GM23338 (cell line): ENCODE data around the gene BMAL1. TPM values are rescaled to one million over a fixed set of nuclear protein-coding genes. Genes with fewer than 3 reads are reported as not detected.

ENCODE experiments used
- ATAC-seq: fragments of 200-7000 bp; cut with Tn5 transposase; 3 replicates; pipeline ENCODE4 v1.9.1; 2020
- DNase-seq: peaks from one replicate; pipeline ENCODE4 v3.0.0-alpha.2; 2015; ENCODE audit warnings: low spot score
- H2AFZ ChIP-seq: fragments of 200-600 bp; sonication (generic); 2 replicates; pipeline ENCODE4 v1.8.0; 2016; ENCODE audit warnings: antibody characterized with exemption, mild to moderate bottlenecking, moderate library complexity
- H3F3A ChIP-seq: fragments of 200-600 bp; sonication (generic); replicated peaks from 2 replicates; pipeline ENCODE4 v1.8.0; 2017; ENCODE audit warnings: antibody characterized with exemption, mixed run types, low read depth
- H3K27ac ChIP-seq: fragments of 200-600 bp; sonication (generic); 2 replicates; pipeline ENCODE4 v1.6.1; 2016; ENCODE audit warnings: low read depth
- H3K27me3 ChIP-seq: fragments of 200-600 bp; sonication (generic); 2 replicates; pipeline ENCODE4 v1.8.0; 2016; ENCODE audit warnings: mild to moderate bottlenecking, mixed run types, moderate library complexity; ENCODE audit not compliant: insufficient read depth
- H3K36me3 ChIP-seq: fragments of 200-600 bp; sonication (generic); 2 replicates; pipeline ENCODE4 v1.8.0; 2016; ENCODE audit warnings: mild to moderate bottlenecking; ENCODE audit not compliant: insufficient read depth
- H3K4me1 ChIP-seq: fragments of 200-600 bp; sonication (generic); 2 replicates; pipeline ENCODE4 v1.8.0; 2016; ENCODE audit warnings: mild to moderate bottlenecking, moderate library complexity; ENCODE audit not compliant: insufficient read depth
- H3K4me2 ChIP-seq: fragments of 200-600 bp; sonication (generic); 2 replicates; pipeline ENCODE4 v1.7.1; 2017; ENCODE audit warnings: mixed run types
- H3K4me3 ChIP-seq: fragments of 200-600 bp; sonication (generic); 2 replicates; pipeline ENCODE4 v1.6.1; 2016; ENCODE audit warnings: mixed run types
- H3K79me2 ChIP-seq: fragments of 200-600 bp; sonication (generic); replicated peaks from 2 replicates; pipeline ENCODE4 v1.8.0; 2017; ENCODE audit warnings: mild to moderate bottlenecking; ENCODE audit not compliant: insufficient read depth
- H3K9me2 ChIP-seq: fragments of 200-600 bp; sonication (generic); 2 replicates; pipeline ENCODE4 v1.8.0; 2017; ENCODE audit not compliant: insufficient read depth
- H4K20me1 ChIP-seq: fragments of 200-600 bp; sonication (generic); replicated peaks from 2 replicates; pipeline ENCODE4 v1.8.0; 2017; ENCODE audit warnings: mild to moderate bottlenecking; ENCODE audit not compliant: insufficient read depth
- H3K27ac Mint-ChIP-seq: 2 replicates; pipeline ENCODE4 v1.8.0; 2020; ENCODE audit warnings: inconsistent platforms, mild to moderate bottlenecking, moderate library complexity, mixed read lengths
- H3K27me3 Mint-ChIP-seq: 3 replicates; pipeline ENCODE4 v1.8.0; 2022; ENCODE audit warnings: low read depth, mild to moderate bottlenecking, moderate library complexity, mixed read lengths, inconsistent platforms; ENCODE audit not compliant: insufficient read depth, poor library complexity
- H3K36me3 Mint-ChIP-seq: 3 replicates; pipeline ENCODE4 v1.8.0; 2021; ENCODE audit warnings: low read depth, mild to moderate bottlenecking, inconsistent platforms, moderate library complexity, mixed read lengths
- H3K4me1 Mint-ChIP-seq: 3 replicates; pipeline ENCODE4 v1.8.0; 2020; ENCODE audit warnings: mild to moderate bottlenecking, inconsistent platforms, mixed read lengths
- H3K4me3 Mint-ChIP-seq: 3 replicates; pipeline ENCODE4 v1.8.0; 2021; ENCODE audit warnings: moderate library complexity, mild to moderate bottlenecking, inconsistent platforms, mixed read lengths
- H3K9me3 Mint-ChIP-seq: 3 replicates; pipeline ENCODE4 v1.8.0; 2020; ENCODE audit warnings: moderate library complexity, mild to moderate bottlenecking, inconsistent platforms, mixed read lengths
- CREB1 ChIP-seq: fragments of 250-450 bp; sonication (Bioruptor Pico); IDR thresholded peaks from 2 replicates; pipeline ENCODE4 v1.5.0; 2020; ENCODE audit warnings: low read depth, mild to moderate bottlenecking, moderate library complexity
- CTCF ChIP-seq, 2 experiments: fragments of 200-600 bp in 1 of 2; sonication (generic) in 1 of 2; conservative IDR thresholded peaks; 2 replicates each; pipeline versions ENCODE4 v1.5.1 to v1.6.1; 2016 to 2017; ENCODE audit warnings: antibody characterized with exemption in 2 of 2, low read depth in 2 of 2, mild to moderate bottlenecking in 2 of 2, moderate library complexity in 1 of 2
- EZH2 ChIP-seq: fragments of 200-600 bp; sonication (generic); IDR thresholded peaks from one replicate; pipeline ENCODE4 v1.8.0; 2017; ENCODE audit warnings: antibody characterized with exemption, mild to moderate bottlenecking, low read depth; ENCODE audit not compliant: unreplicated experiment
- EZH2phosphoT487 ChIP-seq: fragments of 200-600 bp; sonication (generic); IDR thresholded peaks from one replicate; pipeline ENCODE4 v1.8.1; 2018; ENCODE audit warnings: antibody characterized with exemption; ENCODE audit not compliant: unreplicated experiment
- JUNB ChIP-seq: IDR thresholded peaks from one replicate; pipeline ENCODE4 v1.6.1; 2016; ENCODE audit warnings: antibody characterized with exemption; ENCODE audit not compliant: unreplicated experiment
- POLR2AphosphoS5 ChIP-seq: IDR thresholded peaks from 2 replicates; pipeline ENCODE4 v1.6.1; 2016; ENCODE audit warnings: antibody characterized with exemption, low read depth
- STAT1 ChIP-seq: IDR thresholded peaks from one replicate; pipeline ENCODE4 v1.6.1; 2016; ENCODE audit warnings: antibody characterized with exemption; ENCODE audit not compliant: unreplicated experiment
- ZNF114 ChIP-seq: fragments of 250-450 bp; sonication (Bioruptor Pico); IDR thresholded peaks from 2 replicates; pipeline ENCODE4 v1.5.0; 2020; ENCODE audit warnings: mild to moderate bottlenecking, moderate library complexity
- ZNF331 ChIP-seq: fragments of 250-450 bp; sonication (Bioruptor Pico); IDR thresholded peaks from 2 replicates; pipeline ENCODE4 v1.5.0; 2020; ENCODE audit warnings: low read depth, mild to moderate bottlenecking, moderate library complexity
- polyA plus RNA-seq: library from polyadenylated mRNA; unstranded; fragments of >200 nt; fragmentation: Nextera tagmentation; extraction: Ambion mirVana; gene quantifications from 2 replicates; pipeline ENCODE4 v1.2.1, GENCODE V29; 2016
- total RNA-seq: library from RNA; depleted of rRNA; stranded (reverse); fragments of >200 nt; shearing (Covaris generic); gene quantifications from 2 replicates; pipeline ENCODE4 v1.2.3, GENCODE V29; 2014

The BMAL1 gene
- total and polyA plus RNA-seq, 2 experiments from 2014 or later = 5.1 to 7.2 TPM

GRCh38 chr11:13233173-13233745 is 44.3 kb upstream of the BMAL1 start:
- Histone ChIP-seq H3K27me3 (no peaks in the 10 kb centered on the region), H3K4me3 (no peak overlapping the region), H3F3A (no peaks in the 10 kb centered on the region), H3K27ac (no peak overlapping the region), H4K20me1 (no peaks in the 10 kb centered on the region), H3K4me1 (no peaks in the 10 kb centered on the region), H3K9me2 (no peaks in the 10 kb centered on the region), H3K4me2 (no peak overlapping the region), H3K79me2 (no peaks in the 10 kb centered on the region), H3K36me3 (no peaks in the 10 kb centered on the region), H2AFZ (no peak overlapping the region)
- Mint-ChIP-seq H3K4me1 (no peaks in the 10 kb centered on the region), H3K27ac (no peak overlapping the region), H3K4me3 (no peak overlapping the region), H3K27me3 (no peaks in the 10 kb centered on the region), H3K9me3 (no peaks in the 10 kb centered on the region), H3K36me3 (no peaks in the 10 kb centered on the region)
- DNase-seq (no peak), ATAC-seq (no peak)
- TF ChIP-seq EZH2phosphoT487 (no peak), EZH2 (no peak), POLR2AphosphoS5 (no peak), CREB1 (CRISPR knock-in tag) (no peak), JUNB (no peak), ZNF331 (no peak)

- Histone ChIP-seq H3F3A (no peaks in the 10 kb centered on the region), H3K79me2 (no peaks in the 10 kb centered on the region), H3K4me2 (no peak overlapping the region), H3K9me2 (no peaks in the 10 kb centered on the region), H3K27me3 (no peaks in the 10 kb centered on the region), H2AFZ (no peak overlapping the region), H3K27ac (no peak overlapping the region), H4K20me1 (no peaks in the 10 kb centered on the region), H3K4me1 (no peaks in the 10 kb centered on the region), H3K36me3 (no peaks in the 10 kb centered on the region), H3K4me3 (no peak overlapping the region)
- Mint-ChIP-seq H3K9me3 (no peaks in the 10 kb centered on the region), H3K36me3 (no peaks in the 10 kb centered on the region), H3K4me1 (no peaks in the 10 kb centered on the region), H3K27ac (no peak overlapping the region), H3K4me3 (no peak overlapping the region), H3K27me3 (no peaks in the 10 kb centered on the region)
- DNase-seq (no peak), ATAC-seq (no peak)
- no peak for TF ChIP-seq CREB1 (CRISPR knock-in tag)
- no peak for TF ChIP-seq ZNF114 (CRISPR knock-in tag)
- TF ChIP-seq EZH2phosphoT487 = no peak
- no peak for TF ChIP-seq JUNB
Measured at GRCh38 chr11:13235895-13236294, 41.7 kb upstream of the BMAL1 start.

- H3K27ac Mint-ChIP-seq = no peak overlapping the region
- no peaks in the 10 kb centered on the region for H3K4me1 ChIP-seq
- no peaks in the 10 kb centered on the region for H3K9me3 Mint-ChIP-seq
- ATAC-seq (no peak), DNase-seq (no peak)
- H3K79me2 ChIP-seq = no peaks in the 10 kb centered on the region
- no peaks in the 10 kb centered on the region for H3K4me1 Mint-ChIP-seq
- no peaks in the 10 kb centered on the region for H3K36me3 Mint-ChIP-seq
- H3K4me2 ChIP-seq = no peak overlapping the region
- H3F3A ChIP-seq = no peaks in the 10 kb centered on the region
- H3K27ac ChIP-seq = no peak overlapping the region
- H3K4me3 ChIP-seq = no peak overlapping the region
- no peak overlapping the region for H3K4me3 Mint-ChIP-seq
- no peaks in the 10 kb centered on the region for H3K27me3 ChIP-seq
- H3K36me3 ChIP-seq = no peaks in the 10 kb centered on the region
- no peak overlapping the region for H2AFZ ChIP-seq
- no peaks in the 10 kb centered on the region for H3K27me3 Mint-ChIP-seq
- H3K9me2 ChIP-seq = no peaks in the 10 kb centered on the region
- H4K20me1 ChIP-seq = no peaks in the 10 kb centered on the region
- TF ChIP-seq EZH2 = no peak
- TF ChIP-seq CTCF (conservative IDR thresholded peaks at IDR 0.05; ENCODE audit: low read depth in 2 of 2) = no peak
- TF ChIP-seq STAT1 = no peak
- no peak for TF ChIP-seq POLR2AphosphoS5
- no peak for TF ChIP-seq JUNB
Measured at GRCh38 chr11:13236626-13237025, 41.0 kb upstream of the BMAL1 start.
